Esophagus squamous epithelium (tissue), 4 donors: ENCODE results near the gene FRMPD2.

Experiments
- POLR2A ChIP-seq, 4 donors: fragments of 450-650 bp; IDR thresholded peaks; one replicate each; pipeline ENCODE4 v1.6.1; 2017; ENCODE audit warnings: antibody characterized with exemption in 4 of 4, mild to moderate bottlenecking in 4 of 4, moderate library complexity in 3 of 4
- TF ChIP-seq, protein P1 (sequence below), 6 experiments: fragments of 450-650 bp in 4 of 6; fragments of 200-600 bp in 2 of 6; sonication (generic) in 2 of 6; IDR thresholded peaks; one replicate each; pipeline ENCODE4 v1.5.1; 2016 to 2019; ENCODE audit warnings: antibody characterized with exemption in 6 of 6, mild to moderate bottlenecking in 4 of 6, moderate library complexity in 4 of 6

DNA sequence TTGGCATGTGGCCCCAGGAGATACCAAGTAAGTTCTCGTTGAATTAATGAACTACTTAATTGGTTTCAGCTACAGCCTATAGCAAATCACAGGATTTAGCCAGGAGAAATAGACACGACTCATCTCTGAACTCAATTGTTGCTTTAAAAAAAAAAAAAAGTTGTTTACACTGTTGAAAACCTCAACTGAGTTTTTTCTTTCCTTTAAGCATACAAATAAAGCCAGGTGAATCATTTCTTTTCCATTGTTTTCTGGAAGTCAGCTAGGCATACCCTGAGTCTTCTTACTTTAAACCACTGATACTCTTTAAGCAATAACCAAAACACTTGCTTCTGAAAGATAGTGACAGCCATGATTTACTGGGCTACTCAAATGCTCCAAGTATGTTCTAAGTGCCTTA, 755 bp downstream of the FRMPD2 start:
- TF ChIP-seq, protein P1, sequence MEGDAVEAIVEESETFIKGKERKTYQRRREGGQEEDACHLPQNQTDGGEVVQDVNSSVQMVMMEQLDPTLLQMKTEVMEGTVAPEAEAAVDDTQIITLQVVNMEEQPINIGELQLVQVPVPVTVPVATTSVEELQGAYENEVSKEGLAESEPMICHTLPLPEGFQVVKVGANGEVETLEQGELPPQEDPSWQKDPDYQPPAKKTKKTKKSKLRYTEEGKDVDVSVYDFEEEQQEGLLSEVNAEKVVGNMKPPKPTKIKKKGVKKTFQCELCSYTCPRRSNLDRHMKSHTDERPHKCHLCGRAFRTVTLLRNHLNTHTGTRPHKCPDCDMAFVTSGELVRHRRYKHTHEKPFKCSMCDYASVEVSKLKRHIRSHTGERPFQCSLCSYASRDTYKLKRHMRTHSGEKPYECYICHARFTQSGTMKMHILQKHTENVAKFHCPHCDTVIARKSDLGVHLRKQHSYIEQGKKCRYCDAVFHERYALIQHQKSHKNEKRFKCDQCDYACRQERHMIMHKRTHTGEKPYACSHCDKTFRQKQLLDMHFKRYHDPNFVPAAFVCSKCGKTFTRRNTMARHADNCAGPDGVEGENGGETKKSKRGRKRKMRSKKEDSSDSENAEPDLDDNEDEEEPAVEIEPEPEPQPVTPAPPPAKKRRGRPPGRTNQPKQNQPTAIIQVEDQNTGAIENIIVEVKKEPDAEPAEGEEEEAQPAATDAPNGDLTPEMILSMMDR (IDR thresholded peaks at IDR 0.05): no peak
- no peak for TF ChIP-seq POLR2A (IDR thresholded peaks at IDR 0.05)
